Neural cell (in vitro differentiated cells): ENCODE data around the gene NHERF2.

Source experiments
- POLR2AphosphoS5 ChIP-seq: IDR thresholded peaks from 2 replicates; pipeline ENCODE4 v1.6.1; 2012
- TAF1 ChIP-seq: IDR thresholded peaks from 2 replicates; pipeline ENCODE4 v1.6.1; 2012; ENCODE audit warnings: low read depth
- TF ChIP-seq, protein P1 (sequence below): fragments of 450-650 bp; IDR thresholded peaks from 2 replicates; pipeline ENCODE4 v1.5.1; 2014; ENCODE audit warnings: antibody characterized with exemption, mild to moderate bottlenecking, moderate library complexity; ENCODE audit not compliant: poor library complexity, severe bottlenecking

DNA sequence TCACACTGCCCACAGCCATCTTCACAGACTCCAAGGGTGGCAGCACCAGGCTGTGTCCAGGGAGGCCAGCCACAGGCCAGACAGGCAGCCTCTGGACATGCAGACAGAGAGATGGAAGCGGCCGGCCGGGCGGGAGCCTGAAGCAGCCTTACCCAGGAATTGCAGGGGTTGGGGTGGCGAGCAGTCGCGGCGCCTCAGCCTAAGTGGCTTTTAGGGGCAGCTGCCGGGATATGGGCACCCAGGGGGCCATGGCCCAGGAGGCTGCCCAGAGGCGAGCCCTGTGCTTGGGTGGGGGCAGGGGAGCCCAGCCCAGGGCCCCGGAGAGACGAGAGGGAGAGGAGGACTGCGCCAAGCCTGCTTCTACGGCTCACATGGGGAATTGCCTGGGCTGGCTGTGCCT is 1.5 kb upstream of the NHERF2 start:
- TF ChIP-seq POLR2AphosphoS5, result no peak
- TF ChIP-seq, protein P1, sequence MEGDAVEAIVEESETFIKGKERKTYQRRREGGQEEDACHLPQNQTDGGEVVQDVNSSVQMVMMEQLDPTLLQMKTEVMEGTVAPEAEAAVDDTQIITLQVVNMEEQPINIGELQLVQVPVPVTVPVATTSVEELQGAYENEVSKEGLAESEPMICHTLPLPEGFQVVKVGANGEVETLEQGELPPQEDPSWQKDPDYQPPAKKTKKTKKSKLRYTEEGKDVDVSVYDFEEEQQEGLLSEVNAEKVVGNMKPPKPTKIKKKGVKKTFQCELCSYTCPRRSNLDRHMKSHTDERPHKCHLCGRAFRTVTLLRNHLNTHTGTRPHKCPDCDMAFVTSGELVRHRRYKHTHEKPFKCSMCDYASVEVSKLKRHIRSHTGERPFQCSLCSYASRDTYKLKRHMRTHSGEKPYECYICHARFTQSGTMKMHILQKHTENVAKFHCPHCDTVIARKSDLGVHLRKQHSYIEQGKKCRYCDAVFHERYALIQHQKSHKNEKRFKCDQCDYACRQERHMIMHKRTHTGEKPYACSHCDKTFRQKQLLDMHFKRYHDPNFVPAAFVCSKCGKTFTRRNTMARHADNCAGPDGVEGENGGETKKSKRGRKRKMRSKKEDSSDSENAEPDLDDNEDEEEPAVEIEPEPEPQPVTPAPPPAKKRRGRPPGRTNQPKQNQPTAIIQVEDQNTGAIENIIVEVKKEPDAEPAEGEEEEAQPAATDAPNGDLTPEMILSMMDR, result no peak
- no peak for TF ChIP-seq TAF1
